ENCODE results near the gene TNFSF18.
"Not testable (repeated sequence)": the region's sequence is repeated elsewhere in the genome, so short reads cannot be mapped to it uniquely, and the experiment has no call there.

Gene TNFSF18, protein sequence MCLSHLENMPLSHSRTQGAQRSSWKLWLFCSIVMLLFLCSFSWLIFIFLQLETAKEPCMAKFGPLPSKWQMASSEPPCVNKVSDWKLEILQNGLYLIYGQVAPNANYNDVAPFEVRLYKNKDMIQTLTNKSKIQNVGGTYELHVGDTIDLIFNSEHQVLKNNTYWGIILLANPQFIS

GRCh38 chr1:173050865-173051264 is at the start of gene TNFSF18:
Gene TNFSF18 (minus strand): TSS chr1:173050941. CDS start chr1:173050896, 45 bp downstream.
- DNase-seq: no peak

DNA sequence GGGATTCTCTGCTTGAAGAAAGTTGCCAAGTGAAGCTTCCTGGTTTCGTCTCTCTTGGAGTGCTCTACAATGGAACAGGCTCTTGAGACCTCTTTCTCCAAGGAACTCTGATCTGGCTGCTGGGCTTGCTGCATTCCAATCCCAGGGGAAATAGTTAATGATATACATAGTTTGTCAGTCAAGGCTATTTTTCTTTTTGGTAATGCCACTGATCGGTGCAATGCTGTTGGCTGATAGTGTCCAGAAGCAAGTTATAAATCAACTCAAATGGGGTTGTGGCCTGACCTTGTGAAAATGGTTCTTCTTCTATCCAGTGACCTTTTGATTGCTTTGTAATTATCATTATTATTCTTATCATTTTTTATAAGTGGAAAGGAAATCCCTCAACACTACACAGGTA is 48.4 kb upstream of the TNFSF18 start:
- no peak for DNase-seq

DNA sequence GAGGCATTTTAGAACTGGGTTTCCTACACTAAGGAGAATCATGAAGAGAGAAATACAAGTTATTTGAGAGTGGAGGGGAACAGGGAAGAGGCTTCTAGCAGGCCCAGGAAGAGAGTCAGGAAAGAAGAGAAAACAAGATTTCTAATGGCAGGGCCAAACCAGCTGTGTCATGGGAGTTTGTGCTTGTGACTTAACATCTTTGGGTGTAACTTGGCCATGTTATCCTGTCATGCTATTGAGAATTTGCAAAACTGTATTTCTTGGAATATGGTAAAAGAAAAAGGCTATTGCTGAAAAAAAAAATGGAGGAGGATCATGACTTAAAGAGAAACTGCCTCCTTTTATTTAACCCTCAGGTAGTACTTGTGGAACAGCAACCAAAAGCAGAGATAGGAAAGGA is 47.4 kb upstream of the TNFSF18 start:
- DNase-seq: no peak

DNA sequence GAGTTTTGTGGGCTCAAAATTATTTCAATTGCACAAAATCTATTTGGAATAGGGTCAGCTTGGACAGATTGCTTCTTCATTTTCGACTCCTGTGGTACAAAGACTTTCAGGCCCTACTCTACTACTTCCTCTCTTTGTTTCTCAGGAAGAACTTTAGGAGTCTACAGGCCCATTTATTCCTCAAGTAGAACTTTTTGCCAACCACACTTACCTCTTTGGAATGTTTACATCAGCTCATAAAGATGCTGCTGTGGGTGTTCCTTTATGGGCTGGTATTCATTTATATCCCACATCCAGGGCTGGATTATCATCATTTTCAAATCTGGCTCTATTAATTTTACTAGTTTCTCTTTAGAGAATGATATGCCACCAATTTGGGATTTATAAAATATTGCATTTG is 46.3 kb upstream of the TNFSF18 start:
- DNase-seq: no peak

DNA sequence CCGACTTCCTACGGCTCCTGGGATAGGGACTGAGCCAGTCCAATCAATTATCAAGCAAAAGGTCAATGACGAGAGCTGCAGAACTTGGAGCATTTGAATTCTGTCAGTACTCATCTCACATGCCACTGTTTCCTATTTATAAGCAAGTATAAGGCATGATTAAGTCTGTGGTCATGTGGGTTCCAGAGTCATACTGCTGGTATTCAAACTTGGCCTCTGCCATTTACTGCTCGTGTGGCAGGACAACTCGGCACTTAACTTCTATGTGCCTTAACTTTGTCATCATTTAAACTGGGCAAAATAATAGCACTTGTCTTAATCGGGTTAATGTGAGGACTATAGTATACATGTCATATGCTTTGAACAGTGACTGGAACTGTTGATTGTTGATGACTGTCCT is 44.9 kb upstream of the TNFSF18 start:
- no peak for DNase-seq

DNA sequence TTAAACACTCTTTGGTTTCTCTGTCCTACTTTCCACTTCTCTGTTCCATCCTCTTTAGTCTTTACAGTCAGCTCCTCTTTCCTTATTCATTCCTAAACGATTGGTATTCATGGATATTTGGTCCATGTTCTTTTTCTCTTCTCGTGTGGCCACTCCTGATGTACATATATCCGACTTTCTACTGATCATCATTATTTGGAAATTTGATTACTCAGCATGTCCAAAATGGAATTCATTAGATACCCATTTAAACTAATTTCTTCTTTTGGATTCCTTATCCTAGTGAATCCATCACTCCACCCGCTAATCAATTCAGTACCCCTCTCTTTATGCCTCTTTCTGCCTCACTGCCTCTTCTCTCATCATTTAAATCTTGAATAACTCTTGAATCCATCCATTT is 43.8 kb upstream of the TNFSF18 start:
- no peak for DNase-seq

DNA sequence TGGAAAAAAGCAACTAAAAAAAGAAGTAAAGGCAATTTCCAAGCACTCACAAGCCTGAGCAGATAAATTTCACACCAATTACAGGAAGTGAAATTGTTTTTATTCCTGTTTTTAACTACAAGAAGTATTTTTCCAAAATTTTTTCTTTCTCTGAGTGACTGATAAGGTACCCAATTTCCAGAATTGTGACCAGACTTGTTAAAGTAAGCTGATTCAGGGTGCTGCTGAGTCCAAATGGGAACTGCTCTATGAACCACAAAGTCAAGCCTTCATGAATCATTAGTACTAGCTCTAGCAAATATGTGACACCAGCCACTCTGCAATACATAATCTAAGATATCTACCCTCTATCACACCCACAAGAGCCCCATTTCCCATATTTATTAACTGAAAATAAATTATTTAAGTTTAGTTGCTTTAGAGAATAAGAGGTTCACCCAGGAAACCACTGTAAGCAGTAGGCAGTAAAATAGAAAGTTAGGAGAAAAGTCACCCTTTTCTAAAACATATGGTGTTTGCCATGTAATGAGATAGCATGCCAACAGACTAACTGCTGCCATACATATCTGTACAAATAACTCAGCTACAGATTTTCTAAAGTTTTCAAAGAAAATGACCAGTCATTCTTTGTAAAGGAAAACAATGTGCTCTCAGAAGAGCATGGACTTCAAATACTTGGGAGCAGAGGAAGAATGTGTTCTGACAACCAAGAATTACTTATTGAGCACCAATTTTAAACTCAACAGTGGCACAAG is 43.1 kb upstream of the TNFSF18 start:
- DNase-seq: no peak

DNA sequence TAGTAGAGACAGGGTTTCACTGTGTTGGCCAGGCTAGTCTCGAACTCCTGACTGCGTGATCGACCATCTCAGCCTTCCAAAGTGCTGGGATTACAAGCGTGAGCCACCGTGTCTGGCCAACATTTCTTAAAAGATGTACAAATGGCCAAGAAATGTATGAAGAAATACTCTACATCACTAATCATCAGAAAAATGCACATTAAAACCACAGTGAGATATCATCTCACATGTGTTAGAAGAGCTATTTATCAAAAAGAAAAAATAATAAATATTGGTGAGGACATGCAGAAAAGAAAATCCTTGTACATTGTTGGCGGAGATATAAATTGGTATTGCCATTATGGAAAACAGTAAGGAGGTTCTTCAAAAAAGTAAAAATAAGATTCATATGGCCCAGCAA is 33.6 kb upstream of the TNFSF18 start:
- no peak for DNase-seq

GRCh38 chr1:173082913-173083312 is 32.2 kb upstream of the TNFSF18 start:
- DNase-seq: no peak

DNA sequence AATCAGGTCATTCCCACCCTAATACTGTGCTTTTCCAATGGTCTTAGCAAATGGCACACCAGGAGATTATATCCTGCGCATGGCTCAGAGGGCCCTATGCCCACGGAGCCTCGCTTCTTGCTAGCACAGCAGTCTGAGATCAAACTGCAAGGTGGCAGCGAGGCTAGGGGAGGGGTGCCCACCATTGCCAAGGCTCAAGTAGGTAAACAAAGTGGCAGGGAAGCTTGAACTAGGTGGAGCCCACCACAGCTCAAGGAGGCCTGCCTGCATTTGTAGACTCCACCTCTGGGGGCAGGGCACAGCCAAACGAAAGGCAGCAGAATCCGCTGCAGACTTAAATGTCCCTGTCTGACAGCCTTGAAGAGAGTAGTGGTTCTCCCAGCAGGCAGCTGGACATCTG is 23.5 kb upstream of the TNFSF18 start:
- not testable (repeated sequence) for DNase-seq

- no peak for DNase-seq
Measured at GRCh38 chr1:173064011-173064410, 13.3 kb upstream of the TNFSF18 start.

DNA sequence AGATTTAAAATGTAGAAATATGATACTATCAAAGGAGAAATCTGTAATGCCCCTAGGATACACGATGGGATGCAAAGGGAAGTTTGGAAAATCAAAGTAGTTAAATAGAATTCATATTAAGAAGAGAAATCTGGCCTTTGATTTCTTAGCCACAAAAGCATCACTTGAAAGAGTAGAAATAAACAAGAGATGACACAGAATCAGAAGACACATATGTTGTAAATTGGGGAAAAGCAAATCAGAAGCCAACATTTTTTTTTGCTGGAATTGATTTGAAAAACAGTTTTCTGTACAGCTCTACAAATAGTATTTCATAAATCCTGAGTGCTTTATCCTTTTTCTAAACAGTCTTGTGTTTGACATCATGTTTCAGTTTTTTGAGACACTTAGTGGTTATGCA is 12.4 kb upstream of the TNFSF18 start:
- DNase-seq: no peak

DNA sequence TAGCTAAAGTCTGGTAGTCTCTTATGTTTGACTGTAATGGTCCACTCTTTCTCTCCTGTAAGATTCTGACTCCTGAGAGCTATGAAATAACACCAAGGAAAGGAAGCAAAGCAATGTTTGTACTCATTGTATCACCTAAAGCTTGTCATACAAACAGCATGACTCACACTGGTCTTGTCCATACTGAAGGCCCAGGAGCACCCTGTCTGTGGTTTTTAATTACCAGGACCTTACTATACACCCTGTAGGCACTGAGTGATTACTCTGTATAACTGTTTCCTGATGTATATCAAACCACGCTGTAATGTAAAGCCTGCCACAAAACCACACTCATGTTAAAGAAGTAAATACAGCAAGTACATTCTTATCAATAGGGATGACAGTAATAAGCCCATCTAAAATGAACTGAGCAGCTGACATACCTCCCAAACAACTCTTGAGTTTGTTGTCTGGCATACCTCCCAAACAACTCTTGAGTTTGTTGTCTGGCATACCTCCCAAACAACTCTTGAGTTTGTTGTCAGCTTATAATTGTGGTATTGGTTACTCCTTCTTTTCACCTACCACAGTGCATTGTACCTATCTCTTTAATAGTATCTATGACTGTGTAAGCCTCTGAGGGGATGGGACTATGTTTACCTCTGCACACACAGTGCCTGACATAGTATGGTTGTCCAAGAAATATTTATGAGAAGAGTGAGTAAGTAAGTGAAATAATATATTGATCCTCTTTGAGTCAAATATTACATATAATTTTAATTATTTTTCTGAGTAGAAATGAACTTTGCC is 11.6 kb upstream of the TNFSF18 start:
- DNase-seq: no peak

DNA sequence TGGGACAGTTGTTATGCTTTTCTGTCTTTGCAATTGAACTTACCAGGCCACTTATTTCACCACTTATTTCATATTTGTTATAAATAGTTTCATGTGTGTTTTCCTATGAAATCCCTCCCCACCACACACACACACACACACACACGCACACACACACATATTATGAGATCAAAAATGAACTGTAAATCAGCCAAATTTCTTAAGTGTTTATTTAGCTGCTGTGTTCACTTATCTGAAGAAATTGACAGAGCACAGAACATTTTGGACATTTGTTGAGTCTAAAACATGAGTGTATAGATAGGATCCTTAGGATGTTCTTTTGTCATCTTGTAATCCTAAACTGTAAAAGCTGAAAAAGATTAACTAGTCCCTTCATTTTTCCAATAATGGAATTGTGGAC is 7.8 kb upstream of the TNFSF18 start:
- DNase-seq: no peak

DNA sequence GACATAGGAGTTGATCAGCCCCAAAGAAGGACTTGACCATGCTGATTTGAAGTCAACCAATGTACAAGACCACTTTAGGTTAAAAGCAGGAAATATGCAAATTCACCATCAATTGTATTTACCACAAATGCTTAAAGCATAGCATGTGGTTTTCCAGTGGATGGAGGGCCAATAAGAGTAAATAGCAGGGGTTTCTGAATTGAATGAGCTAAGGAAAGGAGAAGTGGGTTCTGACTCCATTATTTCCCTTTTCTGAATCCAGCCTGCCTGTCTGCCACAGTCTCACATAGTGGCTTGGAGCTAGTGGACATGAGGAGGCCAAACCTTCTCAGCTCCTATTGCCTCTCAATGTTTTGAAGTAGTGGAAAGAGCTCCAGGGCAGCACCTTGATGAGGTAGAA is 7.2 kb upstream of the TNFSF18 start:
- DNase-seq: no peak

GRCh38 chr1:173056365-173056764 is 5.6 kb upstream of the TNFSF18 start:
- DNase-seq: no peak

- DNase-seq: no peak
Measured at GRCh38 chr1:173052681-173053196, 2.0 kb upstream of the TNFSF18 start.

DNA sequence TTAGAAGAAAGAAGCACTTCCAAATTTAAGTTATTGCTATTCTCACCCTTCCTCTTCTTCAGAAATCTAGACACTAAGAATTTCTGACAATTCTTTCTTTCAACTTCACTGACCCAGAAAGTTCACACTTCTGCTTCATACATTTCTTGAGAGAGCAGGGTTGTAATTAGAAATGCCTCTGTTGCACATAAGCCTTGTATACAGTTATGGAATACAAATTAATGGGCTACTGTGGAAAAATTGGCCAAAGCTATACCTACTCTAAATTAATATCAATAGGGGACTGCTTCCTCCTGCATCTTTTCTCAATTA is 1.5 kb downstream of the TNFSF18 start:
- no peak for DNase-seq

DNA sequence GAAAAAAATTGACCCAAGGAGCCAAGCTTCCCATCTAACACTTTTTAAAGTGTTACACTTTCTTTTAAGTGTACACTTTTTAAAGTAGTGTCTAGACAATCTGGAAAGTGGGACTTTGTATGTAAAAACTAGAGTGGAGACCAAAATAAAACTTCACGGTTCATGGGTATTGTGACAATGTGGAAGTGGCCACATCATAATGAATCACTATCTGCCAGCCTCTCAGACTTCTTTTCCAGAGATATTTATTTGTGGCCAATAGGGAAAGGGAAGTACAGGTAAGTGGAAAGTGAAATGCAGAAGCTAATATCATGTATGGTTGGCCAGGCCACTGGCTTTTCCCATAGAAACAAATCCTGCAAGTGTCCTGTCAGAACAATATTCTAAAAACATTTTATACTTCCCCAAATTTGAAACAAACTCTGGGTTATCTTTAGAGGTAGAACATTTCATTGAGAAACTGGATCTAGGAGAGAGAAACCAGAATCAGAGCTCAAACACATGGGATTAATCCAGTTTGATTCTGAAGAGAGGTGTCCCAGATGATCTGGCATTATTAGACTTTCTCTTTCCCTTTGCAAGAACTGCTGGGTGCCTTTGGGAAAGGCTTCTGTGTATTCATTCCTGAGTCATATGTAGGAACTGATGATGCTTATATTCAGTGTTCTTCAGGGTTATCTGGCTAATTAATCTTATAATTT is 2.0 kb downstream of the TNFSF18 start:
- DNase-seq: no peak

DNA sequence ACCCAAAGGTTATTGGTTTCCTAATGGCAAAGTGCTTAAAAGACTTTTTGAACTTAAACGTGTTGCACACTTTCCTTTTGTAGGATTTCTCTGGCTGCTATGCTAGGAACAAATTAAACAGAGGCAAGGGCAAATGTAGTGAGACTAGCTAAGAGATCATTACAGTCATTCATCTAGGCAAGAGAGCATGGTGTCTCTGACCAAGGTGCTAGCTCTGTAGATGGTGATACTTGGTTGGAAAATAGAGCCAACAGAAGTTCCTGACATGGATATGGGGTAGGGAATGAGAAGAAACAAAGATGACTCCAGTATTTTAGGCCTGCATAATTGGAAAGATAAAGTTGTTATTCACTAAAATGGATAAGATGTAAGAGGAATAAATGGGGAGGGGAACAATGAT is 6.1 kb downstream of the TNFSF18 start:
- DNase-seq: no peak

DNA sequence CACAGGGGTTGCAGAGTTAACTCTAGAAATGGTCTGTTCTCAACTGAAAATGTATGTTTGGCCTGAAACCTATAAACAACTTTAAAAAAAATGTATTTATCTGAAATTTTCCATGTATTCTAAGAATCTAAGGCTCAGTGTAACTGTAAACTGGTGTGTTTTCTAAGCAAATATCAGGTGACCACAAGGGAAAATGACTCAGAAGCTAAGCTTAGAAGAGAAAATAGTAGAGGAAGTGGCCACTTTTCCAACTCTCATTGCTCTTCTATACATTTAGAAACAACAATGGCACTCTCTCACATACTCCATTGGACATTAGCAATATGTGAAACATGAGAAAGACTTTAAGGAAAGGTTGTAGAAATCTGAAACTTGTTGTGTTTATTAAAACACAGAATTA is 7.5 kb downstream of the TNFSF18 start:
- no peak for DNase-seq

- no peak for DNase-seq
Measured at GRCh38 chr1:173042806-173043205, 7.9 kb downstream of the TNFSF18 start.

DNA sequence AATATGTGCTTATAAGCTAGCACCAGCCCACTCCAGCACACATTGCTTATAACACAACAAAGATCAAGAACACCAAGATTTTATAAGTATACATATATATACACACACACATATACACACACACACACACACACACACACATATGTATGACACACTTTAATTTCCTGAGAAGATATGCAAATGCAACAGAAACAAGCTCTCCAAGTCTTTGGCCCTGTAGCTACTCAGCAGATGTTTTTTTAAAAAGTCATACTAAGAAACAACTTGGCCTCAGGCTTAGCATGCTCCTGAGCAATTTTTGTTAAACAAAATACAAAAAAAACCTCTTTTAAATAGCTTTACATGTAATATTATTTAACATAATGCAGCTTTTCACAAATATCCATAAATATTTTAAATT is 11.1 kb downstream of the TNFSF18 start:
- DNase-seq: no peak

Measured in femur (tissue), 1 donor.